MM.1S (cell line): ENCODE measurements around the gene ITPRIP.

Experiments
- EZH2 ChIP-seq: fragments of 300-600 bp; sonication (generic); optimal IDR thresholded peaks from 2 replicates; pipeline ENCODE3; 2017; ENCODE audit warnings: low read depth, mild to moderate bottlenecking, antibody characterized with exemption, low read length, mixed read lengths
- EZH2phosphoT487 ChIP-seq: fragments of 300-600 bp; sonication (generic); IDR thresholded peaks from 2 replicates; pipeline ENCODE4 v1.6.1; 2018; ENCODE audit warnings: antibody characterized with exemption, low read length
- TF ChIP-seq, protein P1 (sequence below): fragments of 300-600 bp; sonication (generic); IDR thresholded peaks from 2 replicates; pipeline ENCODE4 v1.5.1; 2016; ENCODE audit warnings: antibody characterized with exemption, low read length, mixed read lengths

DNA sequence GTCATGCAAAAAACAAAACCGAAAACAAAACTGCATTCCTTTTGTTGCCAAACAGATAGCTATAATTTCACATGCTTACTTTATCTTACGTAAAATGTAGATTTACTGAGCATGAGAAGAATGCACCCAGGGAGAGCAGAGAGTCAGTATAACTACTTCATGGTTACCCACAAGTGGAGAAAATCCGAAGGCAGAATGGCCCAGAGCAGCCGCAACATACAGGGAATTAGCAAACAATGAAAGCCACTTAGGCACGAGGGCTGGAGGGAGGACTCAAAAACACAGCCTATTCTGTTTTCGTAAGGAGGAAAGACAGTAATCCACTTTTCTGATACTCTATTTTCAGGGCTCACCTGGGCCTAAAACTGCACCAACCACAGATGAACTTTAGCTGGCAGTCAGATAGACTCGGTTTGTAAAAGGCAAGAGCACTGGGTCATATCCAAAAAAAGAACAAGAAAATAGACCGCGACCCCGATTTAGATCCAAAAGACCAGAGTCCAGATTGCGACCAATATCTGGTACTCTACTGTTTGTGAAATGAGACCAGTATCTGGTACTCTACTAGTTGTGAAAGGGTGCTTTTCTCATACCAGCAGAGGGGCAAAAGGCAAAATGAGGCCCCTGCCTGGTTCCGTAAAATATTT, 1.3 kb downstream of the ITPRIP start:
- TF ChIP-seq, protein P1, sequence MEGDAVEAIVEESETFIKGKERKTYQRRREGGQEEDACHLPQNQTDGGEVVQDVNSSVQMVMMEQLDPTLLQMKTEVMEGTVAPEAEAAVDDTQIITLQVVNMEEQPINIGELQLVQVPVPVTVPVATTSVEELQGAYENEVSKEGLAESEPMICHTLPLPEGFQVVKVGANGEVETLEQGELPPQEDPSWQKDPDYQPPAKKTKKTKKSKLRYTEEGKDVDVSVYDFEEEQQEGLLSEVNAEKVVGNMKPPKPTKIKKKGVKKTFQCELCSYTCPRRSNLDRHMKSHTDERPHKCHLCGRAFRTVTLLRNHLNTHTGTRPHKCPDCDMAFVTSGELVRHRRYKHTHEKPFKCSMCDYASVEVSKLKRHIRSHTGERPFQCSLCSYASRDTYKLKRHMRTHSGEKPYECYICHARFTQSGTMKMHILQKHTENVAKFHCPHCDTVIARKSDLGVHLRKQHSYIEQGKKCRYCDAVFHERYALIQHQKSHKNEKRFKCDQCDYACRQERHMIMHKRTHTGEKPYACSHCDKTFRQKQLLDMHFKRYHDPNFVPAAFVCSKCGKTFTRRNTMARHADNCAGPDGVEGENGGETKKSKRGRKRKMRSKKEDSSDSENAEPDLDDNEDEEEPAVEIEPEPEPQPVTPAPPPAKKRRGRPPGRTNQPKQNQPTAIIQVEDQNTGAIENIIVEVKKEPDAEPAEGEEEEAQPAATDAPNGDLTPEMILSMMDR = no peak
- TF ChIP-seq EZH2 (no peak), EZH2phosphoT487 (no peak)
